Middle frontal gyrus (tissue), 1 donor: ENCODE data around the gene C2CD4C.
"Not testable (repeated sequence)": the region's sequence is repeated elsewhere in the genome, so short reads cannot be mapped to it uniquely, and the experiment has no call there.

Experiments
- DNase-seq: peaks from one replicate; pipeline ENCODE4 v3.0.0-alpha.2; 2015; ENCODE audit warnings: low spot score; ENCODE audit errors: extremely low spot score

The C2CD4C gene

GRCh38 chr19:400976-401865 is 7.7 kb downstream of the C2CD4C start:
- no peak for DNase-seq

- DNase-seq, result no peak
These were observed 9.6 kb downstream of the C2CD4C start for GRCh38 chr19:399370-399769.

GRCh38 chr19:398719-399118 is 10.2 kb downstream of the C2CD4C start:
- no peak for DNase-seq

- no peak for DNase-seq
These were observed 10.8 kb downstream of the C2CD4C start for GRCh38 chr19:397941-398706.

- DNase-seq, result no peak
These were observed 11.6 kb downstream of the C2CD4C start for GRCh38 chr19:397321-397720.

- no peak for DNase-seq
These were observed 13.5 kb downstream of the C2CD4C start for GRCh38 chr19:395467-395866.

- DNase-seq, result not testable (repeated sequence)
These were observed 14.1 kb downstream of the C2CD4C start for GRCh38 chr19:394857-395256.

GRCh38 chr19:393560-393959 is 15.4 kb downstream of the C2CD4C start:
- DNase-seq, result not testable (repeated sequence)

GRCh38 chr19:392375-392970 is 16.5 kb downstream of the C2CD4C start:
- no peak for DNase-seq

- DNase-seq, result no peak
These were observed 17.1 kb downstream of the C2CD4C start for GRCh38 chr19:391726-392374.

GRCh38 chr19:391207-391557 is 17.8 kb downstream of the C2CD4C start:
- no peak for DNase-seq

- no peak for DNase-seq
These were observed 18.4 kb downstream of the C2CD4C start for GRCh38 chr19:390386-391206.

- no peak for DNase-seq
These were observed 19.0 kb downstream of the C2CD4C start for GRCh38 chr19:389935-390289.

GRCh38 chr19:389255-389934 is 19.6 kb downstream of the C2CD4C start:
- no peak for DNase-seq

GRCh38 chr19:388691-389090 is 20.3 kb downstream of the C2CD4C start:
- DNase-seq, result no peak

- no peak for DNase-seq
These were observed 21.2 kb downstream of the C2CD4C start for GRCh38 chr19:387777-388176.

- not testable (repeated sequence) for DNase-seq
These were observed 22.2 kb downstream of the C2CD4C start for GRCh38 chr19:386632-387301.

GRCh38 chr19:386189-386588 is 22.8 kb downstream of the C2CD4C start:
- not testable (repeated sequence) for DNase-seq

GRCh38 chr19:384799-385169 is 24.2 kb downstream of the C2CD4C start:
- no peak for DNase-seq
